ENCODE data around the gene MTIF2.
"Not testable (repeated sequence)": the region's sequence is repeated elsewhere in the genome, so short reads cannot be mapped to it uniquely, and the experiment has no call there.

Gene MTIF2

DNA sequence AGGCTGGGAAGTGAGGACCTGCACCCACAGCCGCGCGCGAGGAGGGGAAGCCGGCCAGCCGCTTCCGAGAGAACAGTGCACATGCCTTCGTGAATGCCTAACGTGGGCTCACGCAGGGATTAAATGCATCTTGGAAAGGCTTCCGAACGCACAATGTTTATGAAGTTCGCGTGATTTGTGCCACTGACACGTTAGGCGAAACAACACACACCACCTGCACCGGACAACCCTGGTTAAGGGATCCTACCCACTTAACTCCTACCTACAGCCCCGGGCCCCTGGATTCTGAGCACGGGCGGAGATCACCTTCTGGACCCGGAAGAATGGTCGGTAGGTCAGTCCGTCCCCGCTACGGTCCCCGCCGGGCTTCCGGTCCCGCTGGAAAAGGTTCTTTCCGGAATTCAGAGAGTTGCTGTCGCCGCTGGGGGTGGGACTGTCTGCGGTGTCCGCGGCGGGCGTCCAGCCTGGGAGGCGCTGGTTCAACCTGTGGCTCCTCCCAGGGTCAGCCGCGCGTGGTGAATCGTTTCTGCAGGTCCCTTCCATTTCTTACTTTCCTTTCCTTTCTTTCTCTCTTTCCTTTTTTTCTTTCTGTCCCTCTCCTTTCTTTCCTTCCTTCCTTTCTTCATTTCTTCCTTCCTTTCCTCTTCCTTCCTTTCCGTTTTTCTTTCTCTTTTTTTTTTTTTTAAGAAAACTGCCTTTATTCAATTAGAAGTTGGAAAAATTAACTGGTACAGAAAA, at the start of gene MTIF2:
Gene MTIF2 (minus strand): TSS at position 325 of the 738 bp plus-strand sequence. CDS start 5,373 bp downstream, outside the sequence.
- DNase-seq (ENCODE audit: extremely low read depth in 1 of 2, low read depth in 1 of 2) = peak; percentile 71 to 82

DNA sequence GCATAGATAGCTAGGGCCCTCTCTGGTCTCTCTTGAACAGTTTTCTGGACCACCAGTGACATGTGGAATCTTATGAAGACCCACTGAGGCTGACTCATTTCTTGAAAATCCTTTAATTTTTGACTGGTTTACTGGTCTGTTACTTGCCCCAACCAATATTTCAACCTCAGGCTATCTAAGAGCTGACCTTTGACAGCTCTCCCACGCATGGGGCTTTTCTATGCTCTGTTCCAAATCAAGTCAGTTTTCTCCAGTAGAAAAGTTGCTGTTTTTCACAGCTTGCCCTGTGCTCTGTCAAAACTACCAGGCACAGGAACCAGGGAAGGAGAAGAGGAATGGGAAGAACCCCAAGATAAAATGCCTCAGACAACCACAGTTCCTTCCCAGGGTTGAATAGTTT, 46.0 kb upstream of the MTIF2 start:
- no peak for DNase-seq (ENCODE audit: extremely low read depth in 1 of 2, low read depth in 1 of 2)

- DNase-seq (ENCODE audit: extremely low read depth in 1 of 2, low read depth in 1 of 2) = no peak
Measured at GRCh38 chr2:55311444-55311870, 42.4 kb upstream of the MTIF2 start.

DNA sequence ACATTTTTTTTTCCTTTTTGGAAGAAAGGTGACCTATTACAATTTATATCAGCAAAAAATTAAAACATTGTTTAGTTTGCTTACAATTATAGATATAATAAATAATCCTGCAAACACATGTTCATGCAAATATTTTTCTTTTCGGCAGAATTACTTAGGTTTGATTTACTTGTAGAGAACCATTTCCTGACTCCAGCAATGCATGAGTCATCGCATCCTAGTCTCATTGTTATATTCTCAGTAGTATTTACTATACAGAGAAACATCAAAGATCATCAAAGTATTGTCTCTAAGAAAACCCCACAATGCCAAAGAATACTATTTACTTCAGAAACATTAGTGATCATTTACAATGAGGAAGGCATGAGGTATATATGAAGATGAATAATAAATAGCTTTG, 40.4 kb upstream of the MTIF2 start:
- no peak for DNase-seq (ENCODE audit: extremely low read depth in 1 of 2, low read depth in 1 of 2)

GRCh38 chr2:55302241-55302640, 33.2 kb upstream of the MTIF2 start:
- DNase-seq (ENCODE audit: extremely low read depth in 1 of 2, low read depth in 1 of 2) = no peak

GRCh38 chr2:55301277-55301676, 32.2 kb upstream of the MTIF2 start:
- no peak for DNase-seq (ENCODE audit: extremely low read depth in 1 of 2, low read depth in 1 of 2)

- no peak for DNase-seq (ENCODE audit: extremely low read depth in 1 of 2, low read depth in 1 of 2)
Measured at GRCh38 chr2:55296393-55296792, 27.4 kb upstream of the MTIF2 start.

GRCh38 chr2:55283083-55283482, 14.1 kb upstream of the MTIF2 start:
- no peak for DNase-seq (ENCODE audit: extremely low read depth in 1 of 2, low read depth in 1 of 2)

DNA sequence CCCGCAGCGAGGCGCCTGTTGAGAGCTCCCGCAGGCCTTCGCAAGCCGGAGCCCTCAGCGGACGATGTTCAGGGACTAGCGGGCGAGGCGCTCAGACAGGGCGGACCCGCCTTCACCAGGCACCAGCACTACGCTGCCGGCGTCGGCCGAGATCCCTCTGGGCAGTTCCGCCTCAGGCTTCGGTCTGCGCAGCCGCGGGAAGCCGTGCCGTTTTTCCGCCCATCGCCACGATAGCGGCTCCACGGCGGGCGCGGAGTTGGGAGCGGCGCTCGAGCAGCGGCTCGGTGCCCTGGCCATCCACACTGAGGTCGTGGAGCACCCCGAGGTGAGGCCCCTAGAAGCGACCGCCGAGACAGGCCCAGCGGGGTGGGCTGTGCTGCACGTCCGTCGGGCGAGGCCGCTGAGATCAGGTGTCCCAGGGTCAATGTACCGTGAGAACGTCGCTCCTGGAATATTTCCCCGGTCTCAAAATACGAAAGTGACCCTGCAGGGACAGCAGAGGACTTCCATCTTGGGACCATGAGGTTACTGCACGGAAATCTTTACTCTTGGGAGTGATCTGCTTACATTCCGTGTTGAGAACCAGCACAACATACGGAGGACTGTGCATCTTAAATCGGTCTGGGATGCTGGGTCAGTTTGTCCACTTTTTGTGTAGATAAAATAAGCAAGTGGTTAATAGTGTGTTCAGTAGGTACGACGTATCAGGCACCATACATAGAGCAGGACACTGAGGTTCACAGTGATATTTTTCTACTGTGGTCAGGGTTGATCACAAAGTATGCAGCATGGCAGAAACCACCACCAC, 13.3 kb upstream of the MTIF2 start:
- peak; percentile 76 to 82 for DNase-seq (ENCODE audit: extremely low read depth in 1 of 2, low read depth in 1 of 2)

GRCh38 chr2:55280851-55281546, 12.0 kb upstream of the MTIF2 start:
- not testable (repeated sequence) for DNase-seq (ENCODE audit: extremely low read depth in 1 of 2, low read depth in 1 of 2)

DNA sequence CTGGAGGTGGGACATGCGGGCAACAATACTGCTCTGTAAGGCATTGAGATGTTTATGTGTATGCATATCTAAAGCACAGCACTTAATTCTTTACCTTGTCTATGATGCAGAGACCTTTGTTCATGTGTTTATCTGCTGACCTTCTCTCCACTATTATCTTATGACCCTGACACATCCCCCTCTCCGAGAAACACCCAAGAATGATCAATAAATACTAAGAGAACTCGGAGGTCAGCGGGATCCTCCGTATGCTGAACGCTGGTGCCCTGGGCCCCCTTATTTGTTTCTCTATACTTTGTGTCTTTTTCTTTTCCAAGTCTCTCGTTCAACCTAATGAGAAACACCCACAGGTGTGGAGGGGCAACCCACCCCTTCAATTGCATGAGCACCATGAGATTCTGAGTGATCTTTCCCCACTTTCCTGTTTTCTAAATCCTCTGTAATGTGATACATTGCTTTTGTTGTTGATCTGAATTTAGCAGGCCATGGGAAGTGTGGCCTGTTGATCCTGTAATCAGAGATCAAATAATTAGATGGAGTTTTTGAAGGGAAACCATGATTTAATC, 10.9 kb upstream of the MTIF2 start:
- not testable (repeated sequence) for DNase-seq (ENCODE audit: extremely low read depth in 1 of 2, low read depth in 1 of 2)

DNA sequence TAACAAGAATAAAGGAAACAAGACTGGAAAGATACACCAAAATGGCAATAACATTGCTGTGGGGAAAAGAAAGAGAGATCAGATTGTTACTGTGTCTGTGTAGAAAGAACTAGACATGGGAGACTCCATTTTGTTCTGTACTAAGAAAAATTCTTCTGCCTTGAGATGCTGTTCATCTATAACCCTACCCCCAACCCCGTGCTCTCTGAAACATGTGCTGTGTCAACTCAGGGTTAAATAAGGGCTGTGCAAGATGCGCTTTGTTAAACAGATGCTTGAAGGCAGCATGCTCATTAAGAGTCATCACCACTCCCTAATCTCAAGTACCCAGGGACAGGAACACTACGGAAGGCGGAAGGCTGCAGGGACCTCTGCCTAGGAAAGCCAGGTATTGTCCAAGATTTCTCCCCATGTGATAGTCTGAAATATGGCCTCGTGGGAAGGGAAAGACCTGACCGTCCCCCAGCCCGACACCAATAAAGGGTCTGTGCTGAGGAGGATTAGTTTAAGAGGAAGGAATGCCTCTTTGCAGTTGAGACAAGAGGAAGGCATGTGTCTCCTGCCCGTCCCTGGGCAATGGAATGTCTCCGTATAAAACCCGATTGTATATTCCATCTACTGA, 10.3 kb upstream of the MTIF2 start:
- DNase-seq (ENCODE audit: extremely low read depth in 1 of 2, low read depth in 1 of 2) = not testable (repeated sequence)

DNA sequence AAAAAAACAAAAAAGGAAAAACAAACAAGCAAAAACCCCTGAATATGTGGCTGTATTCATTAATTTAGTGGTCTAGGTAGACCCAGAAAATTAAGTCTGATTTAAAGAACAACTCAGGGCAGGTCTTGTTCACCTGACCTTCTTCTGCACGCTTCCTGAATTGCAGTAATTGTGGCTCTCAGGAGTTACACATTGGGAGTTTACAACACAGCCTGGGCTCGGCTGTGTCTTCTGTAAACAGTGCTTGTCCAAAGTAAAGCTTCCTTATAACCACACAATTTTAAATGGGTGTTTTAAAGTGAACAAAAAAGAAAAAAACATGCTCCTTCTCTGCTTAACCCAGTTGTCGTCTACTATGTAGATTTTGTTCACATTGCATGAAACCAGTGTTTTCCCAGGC, 8.3 kb upstream of the MTIF2 start:
- no peak for DNase-seq (ENCODE audit: extremely low read depth in 1 of 2, low read depth in 1 of 2)

DNA sequence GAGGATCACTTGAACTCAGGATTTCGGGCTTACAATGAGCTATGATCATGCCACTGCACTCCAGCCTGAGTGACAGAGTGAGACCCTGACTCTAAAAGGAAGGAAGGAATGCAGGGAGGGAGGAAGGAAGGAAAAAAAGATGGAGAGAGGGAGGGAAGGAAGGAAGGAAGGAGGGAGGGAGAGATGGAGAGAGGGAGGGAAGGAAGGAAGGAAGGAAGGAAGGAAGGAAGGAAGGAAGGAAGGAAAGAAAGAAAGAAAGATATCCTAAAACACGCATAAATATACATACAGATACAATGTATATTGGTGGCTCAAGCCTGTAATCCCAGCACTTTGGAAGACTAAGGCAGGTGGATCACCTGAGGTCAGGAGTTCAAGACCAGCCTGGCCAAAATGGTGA, 5.3 kb upstream of the MTIF2 start:
- not testable (repeated sequence) for DNase-seq (ENCODE audit: extremely low read depth in 1 of 2, low read depth in 1 of 2)

- DNase-seq (ENCODE audit: extremely low read depth in 1 of 2, low read depth in 1 of 2) = no peak
Measured at GRCh38 chr2:55269645-55269990, 587 bp upstream of the MTIF2 start.

DNA sequence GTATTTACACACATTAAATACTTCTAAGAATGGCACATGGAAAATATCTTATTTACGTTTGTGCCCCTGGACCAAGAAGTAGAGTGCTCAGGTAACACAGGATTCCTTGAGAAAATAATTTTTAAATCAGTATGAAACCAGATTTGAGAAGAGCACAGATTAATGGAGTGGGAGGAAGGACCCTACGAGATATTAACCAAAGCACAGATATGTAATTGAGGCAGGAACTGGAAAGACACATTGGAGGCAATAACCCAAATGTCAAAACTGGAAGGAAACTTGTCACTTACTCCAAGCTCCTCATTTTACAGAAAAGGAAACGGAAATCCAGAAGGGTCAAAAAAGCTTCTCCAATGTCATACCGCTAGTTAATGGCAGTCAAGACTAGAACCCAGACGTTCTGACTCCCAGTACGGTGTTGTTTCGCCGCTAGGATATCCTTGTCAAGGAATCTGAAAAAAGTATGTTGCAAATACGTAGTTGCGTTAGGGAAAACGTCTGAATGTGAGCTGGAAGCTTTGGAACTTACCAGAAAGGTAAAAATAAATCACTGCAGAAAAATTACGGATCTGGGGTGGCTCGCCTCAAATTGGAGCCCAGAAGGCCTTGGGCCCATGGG, 634 bp downstream of the MTIF2 start:
- no peak for DNase-seq (ENCODE audit: extremely low read depth in 1 of 2, low read depth in 1 of 2)

GRCh38 chr2:55259586-55259985, 9.4 kb downstream of the MTIF2 start:
- DNase-seq (ENCODE audit: extremely low read depth in 1 of 2, low read depth in 1 of 2) = not testable (repeated sequence)

DNA sequence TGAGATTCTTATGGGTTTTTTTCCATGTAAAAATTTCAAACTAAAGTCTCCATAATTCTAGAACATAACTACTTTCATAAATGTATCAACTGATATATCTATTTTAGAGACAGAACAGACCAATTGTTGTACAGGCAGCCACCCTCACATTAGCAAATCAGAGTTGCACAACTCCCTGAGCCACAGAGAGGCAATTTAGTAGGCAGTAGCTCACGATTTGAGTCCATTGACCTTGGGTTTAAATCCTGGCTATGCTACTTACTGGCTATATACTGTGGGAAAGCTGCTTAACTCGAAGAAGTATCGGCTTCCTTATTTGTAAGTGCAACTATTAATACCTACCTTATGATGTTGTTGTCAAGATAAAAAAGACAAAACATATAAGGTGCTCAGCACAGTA, 16.2 kb downstream of the MTIF2 start:
- DNase-seq (ENCODE audit: extremely low read depth in 1 of 2, low read depth in 1 of 2) = no peak

DNA sequence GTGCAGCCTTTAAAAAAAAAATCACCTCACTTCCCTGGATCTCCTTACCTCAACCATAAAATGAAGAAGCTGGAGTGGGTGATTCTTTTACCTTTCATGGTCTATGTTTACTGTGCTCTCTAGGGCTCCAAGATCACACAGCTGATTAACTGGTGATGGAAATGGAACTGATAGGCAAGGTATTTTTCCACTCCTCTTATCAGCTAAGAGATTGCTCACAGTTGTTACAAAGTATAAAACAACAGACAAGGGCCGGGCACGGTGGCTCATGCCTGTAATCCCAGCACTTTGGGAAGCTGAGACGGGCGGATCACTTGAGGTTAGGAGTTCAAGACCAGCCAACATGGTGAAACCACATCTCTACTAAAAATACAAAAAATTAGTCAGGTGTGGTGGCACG, 22.0 kb downstream of the MTIF2 start:
- DNase-seq (ENCODE audit: extremely low read depth in 1 of 2, low read depth in 1 of 2) = no peak

- no peak for DNase-seq (ENCODE audit: extremely low read depth in 1 of 2, low read depth in 1 of 2)
Measured at GRCh38 chr2:55245411-55245810, 23.6 kb downstream of the MTIF2 start.

All from activated CD8-positive, alpha-beta memory T cell treated with anti-CD3 and anti-CD28 coated beads for 1 hour (primary cell).